ENCODE data around the gene B3GALT2.

DNA sequence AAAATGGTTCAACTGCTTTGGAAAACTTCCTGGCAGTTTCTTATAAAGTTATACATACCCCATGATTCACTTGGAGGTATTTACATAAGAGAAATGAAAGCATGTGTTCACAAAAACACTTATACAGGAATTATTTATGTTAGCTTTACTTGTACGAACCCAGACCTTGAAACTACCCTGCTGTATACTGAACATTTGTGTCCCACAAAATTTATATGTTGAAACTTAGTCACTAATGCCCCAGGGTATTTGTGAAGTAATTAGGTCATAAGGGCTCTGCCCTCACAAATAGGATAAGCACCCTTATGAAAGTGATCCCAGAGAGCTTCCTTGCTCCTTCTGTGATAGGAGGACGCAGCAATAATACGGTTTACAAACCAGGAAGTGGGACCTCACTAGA lies 42.7 kb upstream of the B3GALT2 start:
- TF ChIP-seq, protein P1, sequence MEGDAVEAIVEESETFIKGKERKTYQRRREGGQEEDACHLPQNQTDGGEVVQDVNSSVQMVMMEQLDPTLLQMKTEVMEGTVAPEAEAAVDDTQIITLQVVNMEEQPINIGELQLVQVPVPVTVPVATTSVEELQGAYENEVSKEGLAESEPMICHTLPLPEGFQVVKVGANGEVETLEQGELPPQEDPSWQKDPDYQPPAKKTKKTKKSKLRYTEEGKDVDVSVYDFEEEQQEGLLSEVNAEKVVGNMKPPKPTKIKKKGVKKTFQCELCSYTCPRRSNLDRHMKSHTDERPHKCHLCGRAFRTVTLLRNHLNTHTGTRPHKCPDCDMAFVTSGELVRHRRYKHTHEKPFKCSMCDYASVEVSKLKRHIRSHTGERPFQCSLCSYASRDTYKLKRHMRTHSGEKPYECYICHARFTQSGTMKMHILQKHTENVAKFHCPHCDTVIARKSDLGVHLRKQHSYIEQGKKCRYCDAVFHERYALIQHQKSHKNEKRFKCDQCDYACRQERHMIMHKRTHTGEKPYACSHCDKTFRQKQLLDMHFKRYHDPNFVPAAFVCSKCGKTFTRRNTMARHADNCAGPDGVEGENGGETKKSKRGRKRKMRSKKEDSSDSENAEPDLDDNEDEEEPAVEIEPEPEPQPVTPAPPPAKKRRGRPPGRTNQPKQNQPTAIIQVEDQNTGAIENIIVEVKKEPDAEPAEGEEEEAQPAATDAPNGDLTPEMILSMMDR (IDR thresholded peaks at IDR 0.05 in 4 of 5, conservative IDR thresholded peaks at IDR 0.05 in 1 of 5) = no peak
- TF ChIP-seq POLR2A (IDR thresholded peaks at IDR 0.05) = no peak

Data from gastrocnemius medialis (tissue), 4 donors.